ENCODE measurements around the gene NKX2-1. TPM values are rescaled to one million over a fixed set of nuclear protein-coding genes. Genes with fewer than 3 reads are reported as not detected.
A peak's percentile ranks its signal among the peaks of the same experiment; 100 is the strongest.

Gene NKX2-1
- total and polyA plus RNA-seq, 2 donors from 2014 or later = not detected

- Histone ChIP-seq H3K4me1 (ENCODE audit: control insufficient read depth in 2 of 3, insufficient read depth in 2 of 3, low read depth in 1 of 3, low read length in 3 of 3) (peaks cover 0 to 17% (median 0%) of the 10 kb centered on the region in 3 donors), H3K9me3 (ENCODE audit: control insufficient read depth in 2 of 3, insufficient read depth in 1 of 3, low read length in 3 of 3) (peaks cover 0 to 3% (median 0%) of the 10 kb centered on the region in 3 donors), H3K9ac (ENCODE audit: low read length in 3 of 3) (no peak overlapping the region), H3K27ac (ENCODE audit: low read depth in 2 of 2, low read length in 2 of 2) (no peak overlapping the region), H3K27me3 (ENCODE audit: control insufficient read depth, insufficient read depth, low read length) (peaks cover 62% of the 10 kb centered on the region), H3K36me3 (ENCODE audit: control insufficient read depth in 2 of 3, insufficient read depth in 3 of 3, low read length in 3 of 3) (no peaks in the 10 kb centered on the region), H3K4me3 (ENCODE audit: low read length in 3 of 3) (no peak overlapping the region)
- intact Hi-C loops (cut with DNase I) = no loop called here
- DNase-seq (peak in 2 of 5 donors; percentile 11 to 62), FAIRE-seq (no peak)
- no peak for TF ChIP-seq CTCF (IDR thresholded peaks at IDR 0.05; ENCODE audit: borderline replicate concordance, extremely low read depth, insufficient read depth)
Measured at GRCh38 chr14:36521598-36522345, 1.7 kb upstream of the NKX2-1 start.

GRCh38 chr14:36520601-36521525, 831 bp upstream of the NKX2-1 start:
- DNase-seq (peak in 4 of 5 donors; percentile 46 to 66 (median 59)), FAIRE-seq (no peak)
- Histone ChIP-seq H3K9me3 (ENCODE audit: control insufficient read depth in 2 of 3, insufficient read depth in 1 of 3, low read length in 3 of 3) (peaks cover 0 to 3% (median 0%) of the 10 kb centered on the region in 3 donors), H3K27ac (ENCODE audit: low read depth in 2 of 2, low read length in 2 of 2) (no peak overlapping the region), H3K4me3 (ENCODE audit: low read length in 3 of 3) (peak overlapping the region in 1 of 3 donors; percentile 35), H3K27me3 (ENCODE audit: control insufficient read depth, insufficient read depth, low read length) (peaks cover 59% of the 10 kb centered on the region), H3K9ac (ENCODE audit: low read length in 3 of 3) (no peak overlapping the region), H3K4me1 (ENCODE audit: control insufficient read depth in 2 of 3, insufficient read depth in 2 of 3, low read depth in 1 of 3, low read length in 3 of 3) (peaks cover 0 to 17% (median 0%) of the 10 kb centered on the region in 3 donors), H3K36me3 (ENCODE audit: control insufficient read depth in 2 of 3, insufficient read depth in 3 of 3, low read length in 3 of 3) (no peaks in the 10 kb centered on the region)
- TF ChIP-seq CTCF (IDR thresholded peaks at IDR 0.05; ENCODE audit: borderline replicate concordance, extremely low read depth, insufficient read depth) = no peak
- intact Hi-C loops (cut with DNase I) = no loop called here

- H3K4me1 ChIP-seq (ENCODE audit: control insufficient read depth in 2 of 3, insufficient read depth in 2 of 3, low read depth in 1 of 3, low read length in 3 of 3) = peaks cover 0 to 17% (median 0%) of the 10 kb centered on the region in 3 donors
- H3K9ac ChIP-seq (ENCODE audit: low read length in 3 of 3) = no peak overlapping the region
- peaks cover 61% of the 10 kb centered on the region for H3K27me3 ChIP-seq (ENCODE audit: control insufficient read depth, insufficient read depth, low read length)
- peak in 2 of 5 donors; percentile 10 to 61 for DNase-seq
- H3K9me3 ChIP-seq (ENCODE audit: control insufficient read depth in 2 of 3, insufficient read depth in 1 of 3, low read length in 3 of 3) = peaks cover 0 to 3% (median 0%) of the 10 kb centered on the region in 3 donors
- H3K4me3 ChIP-seq (ENCODE audit: low read length in 3 of 3) = peak overlapping the region in 1 of 3 donors; percentile 29
- no peaks in the 10 kb centered on the region for H3K36me3 ChIP-seq (ENCODE audit: control insufficient read depth in 2 of 3, insufficient read depth in 3 of 3, low read length in 3 of 3)
- intact Hi-C loops (cut with DNase I) = no loop called here
- H3K27ac ChIP-seq (ENCODE audit: low read depth in 2 of 2, low read length in 2 of 2) = no peak overlapping the region
- no peak for TF ChIP-seq CTCF (IDR thresholded peaks at IDR 0.05; ENCODE audit: borderline replicate concordance, extremely low read depth, insufficient read depth)
- no peak for FAIRE-seq
Measured at GRCh38 chr14:36518586-36519430, 1.2 kb downstream of the NKX2-1 start.

Measured in kidney (tissue), 14 donors.